ELF-1 (cell line): ENCODE measurements around the gene KAZN.

Source experiments
- DNase-seq: peaks from one replicate; pipeline ENCODE4 v3.0.0-alpha.2; 2016; ENCODE audit warnings: low read depth, low spot score

Gene KAZN

GRCh38 chr1:15110867-15111230, 512.4 kb downstream of the KAZN start:
- DNase-seq, result peak; percentile 62

DNA sequence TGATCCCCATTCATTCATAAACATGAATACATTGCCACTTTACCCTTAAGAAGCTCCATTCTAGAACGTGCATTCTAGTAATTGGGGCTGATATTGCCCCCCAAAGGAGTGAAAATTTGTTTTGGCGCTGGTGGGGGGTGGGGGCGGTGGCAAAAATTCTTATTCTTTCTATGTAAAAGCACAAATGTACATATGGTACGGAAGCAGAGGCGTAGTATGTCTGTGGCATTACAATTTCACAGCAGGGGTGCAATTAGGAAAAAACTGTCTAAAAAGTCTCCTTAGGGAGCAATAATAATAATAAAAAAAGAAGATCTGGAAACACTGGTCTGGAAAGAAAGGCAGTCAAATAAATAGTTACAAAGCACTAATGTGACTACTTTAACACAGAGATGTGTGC, 514.7 kb downstream of the KAZN start:
- DNase-seq, result no peak

- no peak for DNase-seq
Observed at GRCh38 chr1:15114884-15115283, 516.4 kb downstream of the KAZN start.

DNA sequence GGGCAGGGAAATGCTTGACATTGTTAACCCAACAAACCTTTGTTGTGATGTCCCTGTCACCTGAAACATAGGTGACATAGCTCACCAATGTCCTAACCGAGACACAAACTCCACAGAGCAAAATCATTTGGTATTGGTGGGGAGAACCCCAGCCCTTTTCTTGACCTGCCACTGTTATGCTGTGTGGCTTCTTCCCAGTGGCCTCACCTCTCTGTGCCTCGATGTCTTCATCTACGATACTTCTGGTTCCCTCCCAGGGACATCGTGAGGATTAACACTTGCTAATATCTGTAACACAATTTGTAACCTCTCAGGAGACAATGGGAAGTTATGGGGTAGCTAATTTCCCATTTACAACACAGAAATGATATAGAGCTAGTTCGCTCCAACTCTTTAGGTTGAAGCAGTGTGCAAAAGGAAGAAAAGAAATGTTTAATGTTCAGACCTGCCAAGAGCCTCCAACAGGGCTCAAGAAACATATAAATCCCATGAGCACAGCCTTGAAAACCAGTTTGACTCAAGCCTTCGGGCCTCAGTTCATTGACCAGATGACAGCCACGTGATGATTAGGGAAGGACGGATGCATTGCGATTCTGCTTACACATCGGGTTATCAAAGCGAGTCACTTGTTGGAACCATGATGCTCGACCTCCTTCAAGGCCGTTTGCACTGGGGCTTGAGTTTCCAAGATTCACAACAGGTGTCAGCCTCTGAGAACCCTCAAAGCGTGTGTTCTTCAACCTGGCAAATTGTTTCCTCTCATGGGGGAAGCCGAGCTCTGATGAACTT, 517.3 kb downstream of the KAZN start:
- DNase-seq, result no peak

DNA sequence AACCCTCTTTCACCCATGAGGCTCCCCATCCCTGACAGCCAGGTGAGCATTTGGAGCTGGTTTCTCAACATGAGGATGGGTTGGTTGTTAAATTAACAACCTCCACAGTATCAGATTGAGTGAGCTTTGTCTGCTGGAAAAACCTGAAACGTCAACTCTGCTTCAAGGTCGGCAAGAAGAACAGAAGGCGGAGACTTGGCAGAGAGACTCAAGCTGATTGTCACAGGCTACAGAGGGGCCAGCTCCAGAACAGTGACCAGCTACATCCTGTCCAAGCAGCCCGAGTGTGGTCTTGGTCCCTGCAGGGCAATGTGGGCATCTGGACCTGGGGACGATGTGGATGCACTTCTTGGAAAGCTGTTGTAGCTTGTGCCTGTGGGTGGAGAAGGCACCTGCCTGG, 518.5 kb downstream of the KAZN start:
- no peak for DNase-seq

DNA sequence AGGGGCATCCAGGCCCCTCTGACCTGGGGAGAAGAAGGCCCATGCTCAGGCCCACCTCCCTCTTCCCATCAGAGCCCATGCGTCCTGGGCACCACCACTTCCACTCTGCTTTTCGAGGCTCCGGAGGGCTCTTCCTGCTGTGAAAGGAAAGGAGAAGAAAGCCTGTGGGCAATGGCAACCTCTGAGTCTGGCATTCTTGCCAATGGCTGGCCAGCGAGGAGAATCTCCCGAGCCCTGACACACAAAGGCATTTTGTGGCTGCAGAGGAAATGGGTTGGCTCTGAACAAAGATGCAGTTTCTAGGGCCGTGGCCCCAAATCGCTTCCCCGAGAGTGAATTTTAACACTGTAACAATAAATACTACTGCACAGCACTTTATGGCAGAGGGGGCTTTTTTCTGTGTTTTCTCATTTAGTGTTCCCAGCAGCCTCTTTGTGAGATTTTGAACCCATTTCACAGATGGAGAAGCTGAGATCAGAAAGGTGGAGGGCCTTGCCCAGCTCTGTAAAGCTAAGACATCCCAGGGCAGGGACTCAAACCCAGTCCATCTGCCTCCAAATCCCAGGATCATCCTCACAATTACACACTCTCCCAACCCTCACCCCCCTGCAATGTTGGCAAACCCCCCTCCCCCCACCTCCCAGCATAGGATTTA, 519.3 kb downstream of the KAZN start:
- DNase-seq, result no peak

DNA sequence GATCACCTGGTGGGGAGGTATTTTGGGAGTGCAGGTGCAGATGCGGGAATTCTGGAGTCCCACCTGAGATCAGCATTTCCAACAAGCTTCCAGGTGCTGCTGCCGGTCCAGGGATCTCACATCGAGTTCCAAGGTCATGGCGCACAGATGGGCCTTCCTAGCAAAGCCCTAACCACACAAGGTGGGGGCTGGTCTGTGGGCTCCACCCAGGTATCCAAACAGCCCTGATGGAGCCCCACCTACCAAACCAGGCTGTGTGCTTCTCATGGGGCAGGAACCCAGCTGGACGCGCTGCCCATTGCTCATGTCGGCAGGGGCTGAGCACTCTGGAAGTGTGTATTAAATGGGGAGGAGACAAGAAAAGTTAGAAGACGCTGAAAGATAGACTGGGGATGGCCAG, 520.1 kb downstream of the KAZN start:
- no peak for DNase-seq

DNA sequence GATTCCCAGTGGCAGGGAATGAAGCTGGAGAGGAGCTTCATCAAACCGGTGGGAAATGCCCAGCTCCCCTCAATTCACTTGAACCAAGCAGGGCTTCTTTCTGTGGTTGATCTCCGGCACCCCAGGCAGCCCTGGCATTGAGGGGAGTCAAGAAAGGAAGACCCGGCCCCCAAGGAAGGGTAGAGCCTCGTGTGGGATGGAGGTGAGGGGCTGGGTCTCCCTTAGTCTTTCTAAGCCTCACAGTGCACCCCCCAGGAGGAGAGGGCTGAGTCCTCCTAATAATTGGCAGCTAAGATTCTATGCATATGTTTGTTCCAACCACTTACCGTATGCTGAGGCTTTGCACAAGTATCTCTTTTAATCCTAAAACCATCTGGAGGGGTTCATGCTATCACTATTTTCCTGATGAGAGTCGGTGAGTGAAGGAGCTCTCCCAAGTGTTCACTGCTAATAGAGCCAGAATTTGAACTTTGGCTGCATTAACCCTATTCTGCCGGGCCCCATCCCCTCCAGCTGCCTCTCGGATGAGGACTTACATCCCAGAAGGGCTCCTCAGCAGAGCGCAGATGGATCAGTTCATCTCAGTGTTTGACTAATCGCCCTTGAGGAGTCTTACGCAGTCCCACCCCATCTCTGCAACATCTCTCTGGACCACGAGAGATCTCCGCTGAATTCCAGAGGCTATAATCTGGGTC, 521.9 kb downstream of the KAZN start:
- DNase-seq, result no peak

DNA sequence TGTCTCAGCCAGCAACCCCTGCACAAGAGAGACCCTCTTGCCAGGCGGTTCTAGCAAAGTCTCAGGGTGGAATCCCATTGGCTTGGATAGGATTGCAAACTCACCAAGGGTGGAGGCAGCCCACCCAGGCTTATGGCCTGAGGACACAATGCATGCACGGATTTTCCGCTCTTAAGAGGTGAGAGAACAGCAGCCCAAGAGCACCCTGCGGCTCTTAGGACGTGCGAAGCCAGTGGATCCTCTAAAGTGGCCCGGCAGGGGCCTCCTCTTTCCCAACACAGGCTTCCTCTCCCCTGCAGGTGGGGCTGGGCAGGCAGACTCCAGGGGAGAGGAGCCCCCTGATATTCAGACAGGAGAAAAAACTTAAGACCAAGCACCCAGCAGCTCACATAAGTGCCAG, 523.8 kb downstream of the KAZN start:
- DNase-seq, result peak; percentile 65

DNA sequence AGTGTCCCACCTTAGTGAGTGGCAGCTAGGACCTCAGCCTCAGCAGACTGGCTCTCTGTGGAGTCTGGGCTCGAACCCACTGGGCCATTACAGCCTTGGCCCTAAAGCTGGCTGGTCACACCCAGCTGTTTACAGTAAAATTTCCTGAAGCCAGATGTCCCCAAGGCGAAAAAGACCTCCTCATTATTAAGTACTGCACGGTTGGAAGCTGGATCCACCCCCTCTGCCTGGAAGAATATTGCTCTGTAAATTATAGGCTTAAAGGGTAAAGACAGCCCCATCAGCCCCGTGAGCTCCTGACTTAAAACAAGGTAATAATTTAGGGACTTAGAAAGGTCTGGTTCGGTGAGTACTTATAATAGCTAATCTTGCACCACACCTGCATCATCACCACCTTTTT, 524.8 kb downstream of the KAZN start:
- DNase-seq, result no peak

- DNase-seq, result no peak
Observed at GRCh38 chr1:15123925-15124324, 525.4 kb downstream of the KAZN start.

DNA sequence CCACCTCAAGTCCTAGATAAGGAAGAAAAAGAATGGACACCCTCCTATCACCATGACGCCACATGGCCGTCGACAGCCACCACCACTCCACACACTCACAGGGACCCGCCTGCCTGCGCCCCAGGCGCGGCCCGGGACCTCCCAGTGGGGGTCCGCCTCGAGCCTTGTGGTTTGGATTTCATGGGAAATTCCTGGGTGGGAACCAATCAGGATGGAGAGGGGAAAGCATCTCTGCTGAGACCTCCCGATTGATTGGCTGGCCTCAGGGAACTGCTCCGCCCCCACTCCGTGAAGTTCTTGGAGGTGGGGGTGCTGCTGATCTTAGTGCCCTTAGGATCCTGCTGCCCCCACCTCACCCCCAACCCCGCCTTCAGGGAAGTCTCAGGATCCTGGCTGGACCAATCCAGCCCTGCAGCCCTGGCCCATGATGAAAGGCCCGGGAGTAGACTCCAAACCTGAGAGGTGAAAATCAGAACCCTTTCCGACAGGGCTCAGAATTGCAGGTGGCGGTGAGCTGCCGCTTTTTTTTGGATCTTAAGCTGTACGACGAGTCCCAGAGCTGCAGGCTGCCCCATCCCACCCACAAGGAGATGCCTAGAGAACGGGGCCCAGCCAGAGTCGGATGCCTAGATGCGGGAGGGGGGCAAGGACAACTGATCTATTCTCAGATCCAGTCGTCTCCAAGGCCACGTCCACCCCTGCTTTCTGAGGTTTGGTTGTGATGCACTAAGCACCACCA, 526.0 kb downstream of the KAZN start:
- DNase-seq, result peak; percentile 71

DNA sequence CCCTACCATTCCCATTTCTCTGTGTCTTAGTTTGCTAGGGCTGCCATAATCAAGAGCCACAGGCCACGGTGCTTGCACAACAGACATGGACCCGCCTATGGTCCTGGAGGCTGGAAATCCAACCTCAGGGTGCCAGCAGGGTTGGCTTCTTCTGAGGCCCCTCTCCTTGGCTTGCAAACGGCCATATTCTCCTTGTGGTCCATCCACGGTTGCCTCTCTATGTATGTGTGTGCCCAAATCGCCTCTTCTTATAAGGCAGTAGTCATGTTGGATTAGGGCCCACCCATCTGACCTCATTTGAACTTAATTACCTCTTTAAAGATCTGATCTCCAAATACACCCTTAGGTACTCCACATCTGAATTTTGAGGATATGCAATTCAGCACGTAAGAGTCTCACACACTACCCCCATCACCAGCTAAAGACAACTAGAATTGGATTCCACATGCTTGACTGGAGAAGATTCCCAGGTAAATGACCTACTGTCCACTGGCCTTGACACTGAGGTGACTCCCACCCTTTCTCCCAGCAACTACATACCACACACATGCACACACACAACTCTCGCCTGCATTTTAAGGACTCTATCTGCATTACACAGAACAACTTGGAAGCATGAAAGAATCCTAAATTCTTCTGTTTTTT, 526.7 kb downstream of the KAZN start:
- no peak for DNase-seq

- DNase-seq, result no peak
Observed at GRCh38 chr1:15128077-15128476, 529.6 kb downstream of the KAZN start.

GRCh38 chr1:15128520-15129313, 530.2 kb downstream of the KAZN start:
- peak; percentile 98 for DNase-seq

DNA sequence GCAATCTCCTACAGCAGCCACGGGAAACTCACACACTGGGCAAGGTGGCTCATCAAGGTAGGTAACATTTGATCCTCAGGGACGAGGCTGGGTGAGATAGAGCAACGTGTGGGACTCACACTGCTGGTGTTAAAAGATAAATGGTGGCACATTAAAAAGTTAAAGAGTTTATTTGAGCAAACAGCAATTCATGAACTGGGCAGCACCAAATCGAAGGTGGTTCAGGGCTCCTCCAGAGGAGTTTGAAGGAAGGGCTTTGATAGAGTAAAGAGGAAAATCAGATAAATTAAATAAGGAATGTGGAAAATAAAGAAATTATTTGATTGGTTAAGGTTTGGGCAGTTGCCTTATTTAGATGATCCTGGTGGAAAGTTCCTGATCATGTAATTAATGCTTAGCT, 531.5 kb downstream of the KAZN start:
- DNase-seq, result no peak

DNA sequence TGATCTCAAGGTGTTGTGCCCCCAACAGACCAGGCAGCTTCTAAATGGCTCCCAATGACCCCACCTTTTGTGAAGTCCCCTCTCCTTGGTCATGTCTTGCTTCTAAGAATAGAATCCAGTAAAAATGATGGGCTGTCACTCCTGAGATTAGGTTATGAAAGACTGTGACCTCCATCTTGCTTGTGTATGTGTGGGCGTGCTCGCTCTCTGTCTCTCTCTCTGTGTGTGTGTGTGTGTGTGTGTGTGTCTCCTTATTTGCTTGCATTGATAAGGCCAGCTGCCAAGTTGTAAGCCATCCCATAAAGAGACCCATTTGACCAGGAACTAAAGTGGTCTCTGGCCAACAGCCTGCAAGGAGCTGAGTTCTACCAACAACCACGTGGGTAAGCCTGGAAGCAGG, 532.1 kb downstream of the KAZN start:
- DNase-seq, result no peak

DNA sequence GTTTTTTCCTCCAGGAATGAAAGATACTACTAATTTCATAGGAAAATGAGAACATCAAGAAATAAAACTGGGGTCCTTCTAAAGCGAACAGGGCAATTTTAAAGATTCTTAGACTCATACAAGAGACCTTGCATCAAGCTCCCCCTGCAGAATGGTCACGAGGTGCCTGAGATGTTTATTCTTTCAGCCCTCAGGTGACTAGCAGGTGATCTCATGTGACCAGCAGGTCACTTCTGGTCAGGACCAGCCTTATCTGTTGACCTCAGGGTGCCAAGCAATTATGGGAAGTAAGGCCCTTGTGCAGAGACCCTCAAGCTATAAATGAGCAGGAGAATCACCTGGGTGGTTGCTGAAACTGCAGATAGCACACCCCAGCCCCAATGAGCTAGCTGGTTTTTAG, 534.5 kb downstream of the KAZN start:
- no peak for DNase-seq

DNA sequence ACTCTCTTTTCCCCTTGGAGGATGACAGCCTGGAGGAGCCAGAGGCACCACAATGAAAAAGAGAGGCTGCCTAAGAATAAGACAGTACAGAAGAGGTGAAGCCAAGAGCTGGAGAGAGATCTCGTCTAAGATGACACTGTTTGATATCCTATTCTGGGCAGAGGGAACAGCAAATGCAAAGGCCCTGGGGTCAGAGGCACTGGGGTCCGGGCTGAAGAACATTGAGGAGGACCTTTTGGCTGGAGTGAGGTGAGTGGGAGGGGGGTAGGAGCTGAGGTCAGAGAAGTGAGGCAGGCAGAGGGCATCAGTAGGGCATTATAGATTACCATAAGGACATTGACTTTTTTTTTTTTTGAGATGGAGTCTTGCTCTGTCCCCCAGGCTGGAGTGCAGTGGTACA, 535.8 kb downstream of the KAZN start:
- DNase-seq, result no peak

- peak; percentile 66 for DNase-seq
Observed at GRCh38 chr1:15135604-15136003, 537.1 kb downstream of the KAZN start.

- DNase-seq, result no peak
Observed at GRCh38 chr1:15137809-15138208, 539.3 kb downstream of the KAZN start.
